Naive thymus-derived CD8-positive, alpha-beta T cell (primary cell): ENCODE results near the gene NUBP1. TPM values are rescaled to one million over a fixed set of nuclear protein-coding genes. Genes with fewer than 3 reads are reported as not detected.
"Not testable (repeated sequence)": the region's sequence is repeated elsewhere in the genome, so short reads cannot be mapped to it uniquely, and the experiment has no call there.

Source experiments
- ATAC-seq, 2 donors: fragments of 150-1000 bp; cut with Tn5 transposase in 1 of 2; sonication (Bioruptor Pico), chemical (Tn5 transposase) in 1 of 2; 1 replicate in 1 of 2; 2 replicates in 1 of 2; pipeline ENCODE4 v1.10.0; 2021; ENCODE audit warnings: mild to moderate bottlenecking in 2 of 2, moderate library complexity in 2 of 2
- POLR2A ChIA-PET: fragments of 350-600 bp; sonication (Branson Sonifier 250); formaldehyde crosslinking; loops from one replicate; lab custom pipeline; 2021; ENCODE audit warnings: antibody characterized with exemption; lab: Charles Lee
- DNase-seq, 10 donors: peaks; one replicate each; pipeline versions ENCODE4 v3.0.0 to v3.0.0-alpha.2; 2020 to 2022
- H3K27ac Mint-ChIP-seq, 10 donors: one replicate each; pipeline ENCODE4 v1.8.0; 2020 to 2022; ENCODE audit warnings: mild to moderate bottlenecking in 10 of 10, mixed read lengths in 10 of 10, moderate library complexity in 4 of 10, inconsistent platforms in 1 of 10
- H3K27me3 Mint-ChIP-seq, 5 donors: one replicate each; pipeline ENCODE4 v1.8.0; 2021 to 2022; ENCODE audit warnings: mixed read lengths in 5 of 5
- H3K36me3 Mint-ChIP-seq, 3 donors: one replicate each; pipeline ENCODE4 v1.8.0; 2020 to 2022; ENCODE audit warnings: mixed read lengths in 3 of 3, mild to moderate bottlenecking in 2 of 3, inconsistent platforms in 1 of 3
- H3K4me1 Mint-ChIP-seq, 4 donors: one replicate each; pipeline ENCODE4 v1.8.0; 2021 to 2022; ENCODE audit warnings: mixed read lengths in 4 of 4
- H3K4me3 Mint-ChIP-seq, 10 donors: one replicate each; pipeline ENCODE4 v1.8.0; 2020 to 2022; ENCODE audit warnings: mild to moderate bottlenecking in 10 of 10, mixed read lengths in 10 of 10, moderate library complexity in 6 of 10, inconsistent platforms in 1 of 10
- H3K9me3 Mint-ChIP-seq, 9 donors: one replicate each; pipeline ENCODE4 v1.8.0; 2020 to 2022; ENCODE audit warnings: mixed read lengths in 9 of 9, mild to moderate bottlenecking in 3 of 9, inconsistent platforms in 1 of 9, moderate library complexity in 1 of 9
- polyA plus RNA-seq, 3 donors: library from polyadenylated mRNA; unstranded; fragments of 300-500 nt; fragmentation: Illumina TruSeq; gene quantifications; one replicate each; pipeline ENCODE4 v1.2.3, GENCODE V29; 2021
- total RNA-seq, 8 experiments: library from RNA in 2 of 8; stranded (reverse) in 2 of 8; gene quantifications; one replicate each; pipeline ENCODE4 v1.2.3 and lab custom pipeline; 2021 to 2026

NUBP1 gene
- total and polyA plus RNA-seq, 5 experiments from 2014 or later = 22.7 to 34.5 (median 29.7) TPM

- ATAC-seq = no peak
- Mint-ChIP-seq H3K36me3 (peaks cover 3 to 89% (median 28%) of the 10 kb centered on the region in 3 donors), H3K4me3 (no peak overlapping the region), H3K27ac (peak overlapping the region in 2 of 10 donors; percentile 22 to 79), H3K4me1 (peaks cover 0 to 36% (median 13%) of the 10 kb centered on the region in 4 donors), H3K9me3 (no peaks in the 10 kb centered on the region), H3K27me3 (no peaks in the 10 kb centered on the region)
- no peak for DNase-seq
- POLR2A ChIA-PET = interaction anchor here (1.5 kb wide), 1 partner anchor 10 kb away, joined by 4 read pairs; the partner anchor contains the start of gene NUBP1
Measured at GRCh38 chr16:10753670-10754069, 10.0 kb downstream of the NUBP1 start.

DNA sequence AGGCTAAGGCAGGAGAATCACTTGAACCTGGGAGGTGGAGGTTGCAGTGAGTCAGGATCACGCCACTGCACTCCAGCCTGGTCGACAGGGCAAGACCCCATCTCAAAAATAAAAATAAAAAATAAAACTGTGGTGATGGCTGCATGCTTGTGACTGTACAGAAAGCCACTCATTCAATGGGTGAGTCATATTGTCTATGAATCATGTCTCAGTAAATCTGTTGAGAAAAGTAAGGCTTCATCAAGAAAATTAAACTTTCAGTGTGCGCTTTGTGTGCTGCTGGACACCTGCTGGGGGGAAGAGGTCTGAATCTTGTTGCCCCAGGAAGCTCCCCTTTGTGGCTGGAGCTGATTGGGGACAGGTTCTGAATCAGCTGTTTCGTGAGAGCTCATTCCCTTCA, 11.3 kb downstream of the NUBP1 start:
- H3K36me3 Mint-ChIP-seq = peaks cover 4 to 89% (median 31%) of the 10 kb centered on the region in 3 donors
- DNase-seq = no peak

GRCh38 chr16:10756574-10756973, 12.9 kb downstream of the NUBP1 start:
- no peak for DNase-seq
- H3K36me3 Mint-ChIP-seq = peaks cover 4 to 91% (median 32%) of the 10 kb centered on the region in 3 donors
- no peak for ATAC-seq
- POLR2A ChIA-PET = interaction anchor here (0.5 kb wide), 1 partner anchor 500 kb away, joined by 3 read pairs; the partner anchor contains the start of gene SOCS1
- peaks cover 0 to 22% (median 5%) of the 10 kb centered on the region in 4 donors for H3K4me1 Mint-ChIP-seq
- no peaks in the 10 kb centered on the region for H3K9me3 Mint-ChIP-seq
- no peaks in the 10 kb centered on the region for H3K27me3 Mint-ChIP-seq
- peak overlapping the region in 1 of 10 donors; percentile 62 for H3K27ac Mint-ChIP-seq
- H3K4me3 Mint-ChIP-seq = no peak overlapping the region

More for the DNA sequence above, 11.3 kb downstream of the NUBP1 start:
- Mint-ChIP-seq H3K27me3 (no peaks in the 10 kb centered on the region), H3K9me3 (no peaks in the 10 kb centered on the region), H3K4me3 (no peak overlapping the region), H3K27ac (peak overlapping the region in 1 of 10 donors; percentile 29), H3K4me1 (peaks cover 0 to 27% (median 6%) of the 10 kb centered on the region in 4 donors)
- POLR2A ChIA-PET = no interaction called here
- no peak for ATAC-seq

DNA sequence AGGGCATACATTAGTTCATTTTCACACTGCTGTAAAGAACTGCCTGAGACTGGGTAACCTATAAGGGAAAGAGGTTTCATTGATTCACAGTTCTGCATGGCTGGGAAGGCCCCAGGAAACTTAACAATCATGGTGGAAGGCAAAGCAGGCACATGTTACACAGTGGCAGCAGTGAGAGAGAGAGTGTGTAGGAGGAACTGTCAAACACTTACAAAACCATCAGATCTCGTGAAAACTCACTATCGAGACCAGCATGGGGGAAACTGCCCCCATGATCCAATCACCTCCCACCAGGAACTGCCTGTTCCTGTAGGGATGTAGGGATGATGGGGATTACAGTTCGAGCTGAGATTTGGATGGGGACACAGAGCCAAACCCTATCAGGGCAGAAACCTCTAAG, 17.2 kb downstream of the NUBP1 start:
- Mint-ChIP-seq H3K36me3 (peaks cover 14 to 93% (median 45%) of the 10 kb centered on the region in 3 donors), H3K9me3 (no peaks in the 10 kb centered on the region), H3K4me1 (peaks cover 4 to 21% (median 11%) of the 10 kb centered on the region in 4 donors), H3K27ac (peak overlapping the region in 2 of 10 donors; percentile 66 to 69), H3K27me3 (no peaks in the 10 kb centered on the region), H3K4me3 (no peak overlapping the region)
- DNase-seq (no peak), ATAC-seq (no peak)
- POLR2A ChIA-PET = no interaction called here

- ATAC-seq (no peak), DNase-seq (no peak)
- Mint-ChIP-seq H3K4me3 (no peak overlapping the region), H3K36me3 (peaks cover 14 to 91% (median 45%) of the 10 kb centered on the region in 3 donors), H3K4me1 (peaks cover 9 to 27% (median 16%) of the 10 kb centered on the region in 4 donors), H3K27ac (no peak overlapping the region), H3K27me3 (no peaks in the 10 kb centered on the region), H3K9me3 (no peaks in the 10 kb centered on the region)
- POLR2A ChIA-PET = no interaction called here
Measured at GRCh38 chr16:10761373-10761772, 17.7 kb downstream of the NUBP1 start.

DNA sequence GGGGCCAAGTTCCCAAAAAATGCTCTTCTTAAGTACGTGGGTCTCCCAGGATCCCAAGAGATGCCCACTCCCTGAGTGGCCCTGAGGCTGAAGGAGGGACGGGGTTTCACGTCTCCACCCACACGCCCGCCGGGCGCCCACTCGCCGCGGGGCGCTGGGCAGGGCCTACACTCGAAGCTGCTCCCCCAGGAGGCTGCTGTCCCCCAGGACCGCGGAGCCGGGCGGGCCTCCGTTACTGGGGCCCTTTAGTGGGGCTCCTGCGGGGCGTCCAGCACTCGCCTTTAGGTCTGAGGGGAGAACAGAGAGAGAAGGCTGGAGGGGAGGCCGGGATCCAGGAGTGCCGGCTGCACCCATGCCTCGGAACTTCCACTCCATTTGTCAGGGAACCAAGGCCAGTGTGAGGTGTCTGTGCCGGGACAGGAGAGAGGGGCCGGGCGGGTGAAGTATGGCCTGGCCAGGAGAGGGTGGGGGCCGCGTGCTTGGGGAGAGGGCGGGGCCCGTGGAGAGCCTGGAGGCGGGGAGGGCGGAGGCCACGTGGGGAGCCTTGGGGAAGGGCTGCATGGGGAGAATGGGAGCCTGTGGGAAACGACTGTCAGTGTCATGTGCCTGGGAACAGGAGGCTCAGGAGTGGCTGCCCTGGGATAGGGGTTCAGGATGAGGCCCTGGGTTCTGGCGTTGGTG, 18.8 kb downstream of the NUBP1 start:
- Mint-ChIP-seq H3K4me3 (peak overlapping the region in 1 of 10 donors; percentile 30), H3K9me3 (no peaks in the 10 kb centered on the region), H3K27me3 (no peaks in the 10 kb centered on the region), H3K4me1 (peaks cover 10 to 28% (median 18%) of the 10 kb centered on the region in 4 donors), H3K27ac (peak overlapping the region in 1 of 10 donors; percentile 56), H3K36me3 (peaks cover 14 to 85% (median 45%) of the 10 kb centered on the region in 3 donors)
- DNase-seq (no peak), ATAC-seq (no peak)
- POLR2A ChIA-PET = no interaction called here

GRCh38 chr16:10763456-10763855, 19.8 kb downstream of the NUBP1 start:
- no peak for DNase-seq
- Mint-ChIP-seq H3K9me3 (no peaks in the 10 kb centered on the region), H3K4me3 (no peak overlapping the region), H3K4me1 (peaks cover 10 to 33% (median 18%) of the 10 kb centered on the region in 4 donors), H3K36me3 (peaks cover 14 to 82% (median 46%) of the 10 kb centered on the region in 3 donors), H3K27ac (peak overlapping the region in 2 of 10 donors; percentile 8 to 10), H3K27me3 (no peaks in the 10 kb centered on the region)
- POLR2A ChIA-PET = no interaction called here
- no peak for ATAC-seq

- Mint-ChIP-seq H3K27ac (peak overlapping the region in 9 of 10 donors; percentile 34 to 94 (median 73)), H3K4me1 (peaks cover 10 to 43% (median 24%) of the 10 kb centered on the region in 4 donors), H3K27me3 (no peaks in the 10 kb centered on the region), H3K9me3 (no peaks in the 10 kb centered on the region), H3K36me3 (peaks cover 10 to 69% (median 31%) of the 10 kb centered on the region in 3 donors), H3K4me3 (peak overlapping the region in 2 of 10 donors; percentile 24 to 65)
- POLR2A ChIA-PET = no interaction called here
- ATAC-seq (peak; percentile 28 to 35), DNase-seq (peak in 1 of 10 donors; percentile 23)
Measured at GRCh38 chr16:10765772-10766171, 22.1 kb downstream of the NUBP1 start.

- no peak for DNase-seq
- Mint-ChIP-seq H3K9me3 (no peaks in the 10 kb centered on the region), H3K4me1 (peaks cover 14 to 50% (median 37%) of the 10 kb centered on the region in 4 donors), H3K27me3 (no peaks in the 10 kb centered on the region), H3K27ac (peak overlapping the region in 3 of 10 donors; percentile 18 to 94 (median 78)), H3K36me3 (peaks cover 10 to 56% (median 23%) of the 10 kb centered on the region in 3 donors), H3K4me3 (no peak overlapping the region)
- no peak for ATAC-seq
- POLR2A ChIA-PET = no interaction called here
Measured at GRCh38 chr16:10767127-10767526, 23.5 kb downstream of the NUBP1 start.

- no peaks in the 10 kb centered on the region for H3K27me3 Mint-ChIP-seq
- POLR2A ChIA-PET = no interaction called here
- H3K4me3 Mint-ChIP-seq = no peak overlapping the region
- peaks cover under 1 to 35% (median 5%) of the 10 kb centered on the region in 3 donors for H3K36me3 Mint-ChIP-seq
- no peak for DNase-seq
- peak overlapping the region in 3 of 10 donors; percentile 29 to 83 (median 43) for H3K27ac Mint-ChIP-seq
- H3K4me1 Mint-ChIP-seq = peaks cover 12 to 43% (median 35%) of the 10 kb centered on the region in 4 donors
- no peaks in the 10 kb centered on the region for H3K9me3 Mint-ChIP-seq
- ATAC-seq = no peak
Measured at GRCh38 chr16:10769381-10769780, 25.7 kb downstream of the NUBP1 start.

- ATAC-seq = peak; percentile 92 to 94
- Mint-ChIP-seq H3K4me1 (peaks cover 10 to 38% (median 30%) of the 10 kb centered on the region in 4 donors), H3K9me3 (no peaks in the 10 kb centered on the region), H3K4me3 (peak overlapping the region in 9 of 10 donors; percentile 1 to 67 (median 41)), H3K27me3 (no peaks in the 10 kb centered on the region), H3K36me3 (peaks cover 0 to 24% (median 4%) of the 10 kb centered on the region in 3 donors), H3K27ac (peak overlapping the region; percentile 20 to 82 (median 67))
- POLR2A ChIA-PET = interaction anchor here (1.2 kb wide), 1 partner anchor 27 kb away, joined by 3 read pairs; the partner anchor contains the start of gene NUBP1
- peak in 7 of 10 donors; percentile 4 to 58 (median 35) for DNase-seq
Measured at GRCh38 chr16:10770907-10771306, 27.3 kb downstream of the NUBP1 start.

DNA sequence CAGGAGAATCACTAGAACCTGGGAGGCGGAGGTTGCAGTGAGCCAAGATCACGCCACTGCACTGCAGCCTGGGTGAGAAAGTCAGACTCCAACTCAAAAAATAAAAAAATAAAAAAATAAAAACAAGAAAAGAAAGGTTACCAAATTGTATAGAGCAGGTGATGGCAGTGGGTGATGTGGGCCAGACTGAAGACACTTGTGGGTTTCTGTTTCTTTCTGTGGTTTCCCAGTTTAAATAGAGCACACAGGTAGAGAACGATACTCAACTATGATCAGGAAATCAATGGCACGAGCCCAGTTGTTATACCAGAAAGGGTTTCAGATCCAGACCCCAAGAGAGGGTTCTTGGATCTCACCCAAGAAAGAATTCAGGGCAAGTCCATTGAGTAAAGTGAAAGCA, 32.6 kb downstream of the NUBP1 start:
- peak overlapping the region in 6 of 10 donors; percentile 50 to 85 (median 76) for H3K27ac Mint-ChIP-seq
- peak in 4 of 10 donors; percentile 19 to 51 (median 31) for DNase-seq
- peak overlapping the region in 7 of 10 donors; percentile 2 to 69 (median 33) for H3K4me3 Mint-ChIP-seq
- no peaks in the 10 kb centered on the region for H3K9me3 Mint-ChIP-seq
- no peaks in the 10 kb centered on the region for H3K36me3 Mint-ChIP-seq
- peaks cover 0 to 3% (median 0%) of the 10 kb centered on the region in 5 donors for H3K27me3 Mint-ChIP-seq
- POLR2A ChIA-PET = interaction anchor here (0.7 kb wide), 1 partner anchor 480 kb away, joined by 4 read pairs; the partner anchor contains the start of gene SOCS1
- peak; percentile 73 to 90 for ATAC-seq
- peaks cover 3 to 24% (median 17%) of the 10 kb centered on the region in 4 donors for H3K4me1 Mint-ChIP-seq

DNA sequence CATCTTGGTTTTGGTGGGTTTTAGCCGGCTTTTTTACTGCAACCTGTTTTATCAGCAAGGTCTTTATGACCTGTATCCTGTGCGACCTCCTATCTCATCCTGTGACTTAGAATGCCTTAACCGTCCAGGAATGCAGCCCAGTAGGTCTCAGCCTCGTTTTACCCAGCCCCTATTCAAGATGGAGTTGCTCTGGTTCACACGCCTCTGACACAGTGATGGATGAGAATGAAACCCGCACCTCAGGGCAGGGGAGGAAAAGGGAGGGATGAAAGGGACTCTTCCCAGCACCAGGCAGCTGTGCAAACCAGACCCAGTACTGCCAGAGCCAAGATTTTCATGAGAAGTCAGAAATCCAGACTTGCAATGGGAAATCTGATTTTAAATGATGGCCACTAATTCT, 33.3 kb downstream of the NUBP1 start:
- POLR2A ChIA-PET, H3K27me3 Mint-ChIP-seq, DNase-seq, H3K36me3 Mint-ChIP-seq, H3K9me3 Mint-ChIP-seq, H3K4me3 Mint-ChIP-seq, ATAC-seq: not testable (repeated sequence)
- Mint-ChIP-seq H3K27ac (peak overlapping the region in 2 of 10 donors; percentile 48 to 50), H3K4me1 (peaks cover 3 to 18% (median 12%) of the 10 kb centered on the region in 4 donors)
